HEK293 (cell line): ENCODE data around the gene LAMC3.

Experiments
- CTCF ChIA-PET: fragments of 350-600 bp; formaldehyde crosslinking; extraction: SDS; loops from one replicate; lab custom pipeline; 2021; ENCODE audit warnings: antibody characterized with exemption; lab: Yijun Ruan, JAX
- POLR2A ChIA-PET: fragments of 300-600 bp; formaldehyde crosslinking; extraction: SDS; loops from one replicate; lab custom pipeline; 2020; ENCODE audit warnings: antibody characterized with exemption, inconsistent platforms; lab: Yijun Ruan, JAX
- H3K27ac ChIP-seq: fragments of 200-500 bp; sonication (Bioruptor generic); 2 replicates; pipeline ENCODE4 v1.5.1; 2014; ENCODE audit warnings: low read depth, low read length, control low read depth, inconsistent platforms; ENCODE audit errors: extremely low read depth
- H3K36me3 ChIP-seq, 2 experiments: fragments of 200-500 bp in 1 of 2; sonication (Bioruptor generic) in 1 of 2; 1 replicate in 1 of 2; 2 replicates in 1 of 2; pipeline ENCODE4 v1.5.1; 2014 to 2017; ENCODE audit warnings: inconsistent platforms in 2 of 2, low read length in 2 of 2; ENCODE audit not compliant: control insufficient read depth in 2 of 2, insufficient read depth in 1 of 2
- H3K4me1 ChIP-seq: fragments of 200-500 bp; sonication (Bioruptor generic); 2 replicates; pipeline ENCODE4 v1.5.1; 2014; ENCODE audit warnings: mild to moderate bottlenecking, low read length, inconsistent platforms; ENCODE audit not compliant: control insufficient read depth, insufficient read depth
- H3K4me3 ChIP-seq: 2 replicates; pipeline ENCODE4 v1.5.1; 2011; ENCODE audit warnings: low read depth, mild to moderate bottlenecking, control low read depth, low read length, moderate library complexity
- H3K9me3 ChIP-seq: fragments of 200-500 bp; sonication (Bioruptor generic); 2 replicates; pipeline ENCODE4 v1.5.1; 2014; ENCODE audit warnings: low read depth, low read length, inconsistent platforms; ENCODE audit not compliant: control insufficient read depth, insufficient read depth
- AEBP2 ChIP-seq: fragments of 450-650 bp; formaldehyde crosslinking; IDR thresholded peaks from 2 replicates; pipeline ENCODE4 v1.5.1; 2016; ENCODE audit warnings: missing biosample characterization, missing genetic modification characterization, borderline replicate concordance
- GFI1B ChIP-seq: fragments of 450-650 bp; formaldehyde crosslinking; IDR thresholded peaks from 2 replicates; pipeline ENCODE4 v1.5.1; 2016; ENCODE audit warnings: missing biosample characterization, missing genetic modification characterization
- GLI4 ChIP-seq: fragments of 450-650 bp; formaldehyde crosslinking; IDR thresholded peaks from 2 replicates; pipeline ENCODE4 v1.5.1; 2016; ENCODE audit warnings: missing biosample characterization, missing genetic modification characterization
- GLIS1 ChIP-seq: fragments of 450-650 bp; formaldehyde crosslinking; IDR thresholded peaks from 2 replicates; pipeline ENCODE4 v1.5.1; 2016; ENCODE audit warnings: missing biosample characterization, missing genetic modification characterization
- OVOL3 ChIP-seq: fragments of 450-650 bp; formaldehyde crosslinking; IDR thresholded peaks from 2 replicates; pipeline ENCODE4 v1.5.1; 2016; ENCODE audit warnings: missing biosample characterization, missing genetic modification characterization
- PRDM1 ChIP-seq: fragments of 450-650 bp; formaldehyde crosslinking; IDR thresholded peaks from 2 replicates; pipeline ENCODE4; 2016; ENCODE audit warnings: missing biosample characterization, missing genetic modification characterization
- PRDM6 ChIP-seq: fragments of 450-650 bp; formaldehyde crosslinking; IDR thresholded peaks from 2 replicates; pipeline ENCODE4 v1.5.1; 2017; ENCODE audit warnings: missing biosample characterization, missing genetic modification characterization
- SCRT1 ChIP-seq: fragments of 450-650 bp; formaldehyde crosslinking; IDR thresholded peaks from 2 replicates; pipeline ENCODE4 v1.5.1; 2016; ENCODE audit warnings: missing biosample characterization, missing genetic modification characterization, borderline replicate concordance
- SP7 ChIP-seq: fragments of 450-650 bp; formaldehyde crosslinking; IDR thresholded peaks from 2 replicates; pipeline ENCODE4 v1.5.1; 2016; ENCODE audit warnings: missing biosample characterization, missing genetic modification characterization
- ZBTB20 ChIP-seq: fragments of 450-650 bp; formaldehyde crosslinking; IDR thresholded peaks from 2 replicates; pipeline ENCODE4 v1.5.1; 2016; ENCODE audit warnings: missing biosample characterization, missing genetic modification characterization
- ZNF239 ChIP-seq: fragments of 450-650 bp; formaldehyde crosslinking; IDR thresholded peaks from 2 replicates; pipeline ENCODE4 v1.5.1; 2016; ENCODE audit warnings: missing biosample characterization, missing genetic modification characterization
- ZNF26 ChIP-seq: fragments of 450-650 bp; formaldehyde crosslinking; IDR thresholded peaks from 2 replicates; pipeline ENCODE4 v1.5.1; 2016; ENCODE audit warnings: missing biosample characterization, missing genetic modification characterization
- ZNF362 ChIP-seq: fragments of 450-650 bp; formaldehyde crosslinking; IDR thresholded peaks from 2 replicates; pipeline ENCODE4 v1.5.1; 2016; ENCODE audit warnings: missing biosample characterization, missing genetic modification characterization
- ZNF391 ChIP-seq: fragments of 450-650 bp; formaldehyde crosslinking; IDR thresholded peaks from 2 replicates; pipeline ENCODE4 v1.5.1; 2016; ENCODE audit warnings: low read depth, missing biosample characterization, missing genetic modification characterization, borderline replicate concordance
- ZNF426 ChIP-seq: fragments of 450-650 bp; formaldehyde crosslinking; IDR thresholded peaks from 2 replicates; pipeline ENCODE4 v1.5.1; 2017; ENCODE audit warnings: missing biosample characterization, missing genetic modification characterization, mild to moderate bottlenecking, inconsistent platforms, moderate library complexity
- ZNF544 ChIP-seq: fragments of 450-650 bp; formaldehyde crosslinking; IDR thresholded peaks from 2 replicates; pipeline ENCODE4 v1.5.0; 2017; ENCODE audit warnings: missing biosample characterization, missing genetic modification characterization
- ZNF555 ChIP-seq: fragments of 450-650 bp; formaldehyde crosslinking; conservative IDR thresholded peaks from 2 replicates; pipeline ENCODE4 v1.5.1; 2017; ENCODE audit warnings: missing biosample characterization, mild to moderate bottlenecking, missing genetic modification characterization, inconsistent platforms
- ZNF645 ChIP-seq: fragments of 450-650 bp; formaldehyde crosslinking; IDR thresholded peaks from 2 replicates; pipeline ENCODE4; 2016; ENCODE audit warnings: missing biosample characterization, missing genetic modification characterization
- ZNF670 ChIP-seq: fragments of 450-650 bp; formaldehyde crosslinking; IDR thresholded peaks from 2 replicates; pipeline ENCODE4 v1.5.1; 2016; ENCODE audit warnings: missing biosample characterization, missing genetic modification characterization, low read depth
- ZNF791 ChIP-seq: fragments of 450-650 bp; formaldehyde crosslinking; IDR thresholded peaks from 2 replicates; pipeline ENCODE4 v1.5.1; 2016; ENCODE audit warnings: missing biosample characterization, missing genetic modification characterization

Gene LAMC3

GRCh38 chr9:131046581-131047202 lies 37.7 kb downstream of the LAMC3 start (continued):
- no peak for TF ChIP-seq ZNF791 (tag by site-specific recombination)
- no peak for TF ChIP-seq PRDM1
- TF ChIP-seq ZNF645 = no peak
- TF ChIP-seq OVOL3 (tag by site-specific recombination) = no peak
- no peak for TF ChIP-seq ZNF670 (tag by site-specific recombination)
- 0 out of 2 replicates have a peak, but pooled peaks have one; percentile 28 for TF ChIP-seq SP7 (tag by site-specific recombination)
- no peak for TF ChIP-seq ZNF426 (tag by site-specific recombination)
- no peak for TF ChIP-seq PRDM6 (tag by site-specific recombination)
- no peak for TF ChIP-seq ZBTB20 (tag by site-specific recombination)
- no peak for TF ChIP-seq ZNF26
- TF ChIP-seq ZNF239 = no peak
- TF ChIP-seq GLIS1 (tag by site-specific recombination) = peak; percentile 15; the same call in 1 of the 2 replicates
- no peak for TF ChIP-seq ZNF391 (tag by site-specific recombination)
- no peak for TF ChIP-seq AEBP2
- TF ChIP-seq ZNF362 (tag by site-specific recombination) = no peak
- no peak for TF ChIP-seq ZNF555 (tag by site-specific recombination)
- no peak for TF ChIP-seq GLI4 (tag by site-specific recombination)
- TF ChIP-seq ZNF544 (tag by site-specific recombination) = no peak

- Histone ChIP-seq H3K4me3 (no peak overlapping the region), H3K4me1 (no peaks in the 10 kb centered on the region), H3K27ac (no peak overlapping the region), H3K9me3 (no peaks in the 10 kb centered on the region), H3K36me3 (no peaks in the 10 kb centered on the region)
- CTCF ChIA-PET = interaction anchor here (0.7 to 5.8 kb wide), 9 partner anchors 9 to 1196 kb away, joined by 3 to 65 read pairs (median 4); no protein-coding TSS in a partner anchor
- TF ChIP-seq GFI1B (tag by site-specific recombination) (no peak), SCRT1 (tag by site-specific recombination) (no peak)
- POLR2A ChIA-PET = interaction anchor here (0.7 kb wide), 1 partner anchor 193 kb away, joined by 5 read pairs; no protein-coding TSS in a partner anchor
Observed at GRCh38 chr9:131048332-131048731, 39.4 kb downstream of the LAMC3 start.
